Measurements from ENCODE around the gene GCC2.

- TF ChIP-seq CTCF (IDR thresholded peaks at IDR 0.05) (no peak), ZFX (IDR thresholded peaks at IDR 0.05; ENCODE audit: borderline replicate concordance) (no peak)
Measured at GRCh38 chr2:108454440-108454839, 5.4 kb downstream of the GCC2 start.
